Astrocyte of the spinal cord (primary cell): ENCODE results near the gene USP49.
A peak's percentile ranks its signal among the peaks of the same experiment; 100 is the strongest.
"Not testable (repeated sequence)": the region's sequence is repeated elsewhere in the genome, so short reads cannot be mapped to it uniquely, and the experiment has no call there.

Experiments
- DNase-seq: peaks from one replicate; pipeline ENCODE4 v3.0.0; 2011; ENCODE audit warnings: low read depth, low spot score
- H3K4me3 ChIP-seq: 2 replicates; pipeline ENCODE4 v1.5.1; 2011; ENCODE audit warnings: low read depth, mild to moderate bottlenecking, low read length, moderate library complexity
- CTCF ChIP-seq: IDR thresholded peaks from 2 replicates; pipeline ENCODE4 v1.5.1; 2012; ENCODE audit warnings: low read depth, mild to moderate bottlenecking, low read length, inconsistent platforms
- in situ Hi-C: cut with HindIII; loops from 2 replicates; pipeline ENCODE4 v1.10.0; 2017; ENCODE audit warnings: low sequenced_read_pairs

Gene USP49

GRCh38 chr6:41774841-41775240 lies 120.3 kb downstream of the USP49 start:
- TF ChIP-seq CTCF, result no peak
- DNase-seq, result no peak
- in situ Hi-C loops, result no loop called here
- H3K4me3 ChIP-seq, result no peak overlapping the region

GRCh38 chr6:41771058-41771983 lies 123.9 kb downstream of the USP49 start:
- H3K4me3 ChIP-seq, result no peak overlapping the region
- in situ Hi-C loops, result no loop called here
- TF ChIP-seq CTCF, result no peak
- no peak for DNase-seq

- H3K4me3 ChIP-seq, result no peak overlapping the region
- no peak for TF ChIP-seq CTCF
- DNase-seq, result no peak
- in situ Hi-C loops, result no loop called here
These were observed 124.7 kb downstream of the USP49 start for GRCh38 chr6:41770381-41771057.

- no peak for DNase-seq
- no peak overlapping the region for H3K4me3 ChIP-seq
- in situ Hi-C loops, result no loop called here
- TF ChIP-seq CTCF, result no peak
These were observed 125.8 kb downstream of the USP49 start for GRCh38 chr6:41769376-41769775.

- DNase-seq, result no peak
- in situ Hi-C loops, result no loop called here
- no peak for TF ChIP-seq CTCF
- no peak overlapping the region for H3K4me3 ChIP-seq
These were observed 126.4 kb downstream of the USP49 start for GRCh38 chr6:41768545-41769308.

- no peak for TF ChIP-seq CTCF
- in situ Hi-C loops, result no loop called here
- peak; percentile 33 for DNase-seq
- no peak overlapping the region for H3K4me3 ChIP-seq
These were observed 127.9 kb downstream of the USP49 start for GRCh38 chr6:41767112-41767833.

GRCh38 chr6:41766043-41766664 lies 129.0 kb downstream of the USP49 start:
- in situ Hi-C loops, DNase-seq, H3K4me3 ChIP-seq: not testable (repeated sequence)
